ENCODE measurements around the gene DRAM2. TPM values are rescaled to one million over a fixed set of nuclear protein-coding genes. Genes with fewer than 3 reads are reported as not detected.

Gene DRAM2
- total and polyA plus RNA-seq, 3 donors from 2014 or later = 34.8 to 51.0 (median 47.1) TPM

DNA sequence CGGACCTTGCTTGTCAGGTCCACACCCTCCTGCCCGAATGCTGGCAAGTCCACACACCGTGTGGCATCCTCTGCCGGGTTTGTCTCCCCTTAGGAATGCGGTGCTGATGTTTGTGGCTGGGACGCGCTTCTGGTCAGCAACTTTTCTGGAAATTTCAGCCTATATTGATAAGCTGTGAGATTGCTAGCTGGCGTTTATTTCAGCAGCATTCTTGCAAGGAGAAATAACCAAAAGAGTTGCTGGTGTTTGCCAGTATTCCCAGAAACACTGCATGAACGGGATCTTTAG is 731 bp upstream of the DRAM2 start:
- H3K27ac ChIP-seq = peak overlapping the region; percentile 93 to 95
- no peaks in the 10 kb centered on the region for H3K36me3 ChIP-seq (ENCODE audit: low read depth, missing control alignments)
- DNase-seq = no peak
- peaks cover 9% of the 10 kb centered on the region for H3K4me1 ChIP-seq
- H3K9me3 ChIP-seq = no peaks in the 10 kb centered on the region
- intact Hi-C loops (cut with DNase I; ENCODE audit: low total_unique reads) = no loop called here
- WGBS, 2 donors = 1% methylated on average over 4 to 9 of the region's 9 CpGs
- no peak for TF ChIP-seq POLR2A (IDR thresholded peaks at IDR 0.05)
- TF ChIP-seq, protein P1, sequence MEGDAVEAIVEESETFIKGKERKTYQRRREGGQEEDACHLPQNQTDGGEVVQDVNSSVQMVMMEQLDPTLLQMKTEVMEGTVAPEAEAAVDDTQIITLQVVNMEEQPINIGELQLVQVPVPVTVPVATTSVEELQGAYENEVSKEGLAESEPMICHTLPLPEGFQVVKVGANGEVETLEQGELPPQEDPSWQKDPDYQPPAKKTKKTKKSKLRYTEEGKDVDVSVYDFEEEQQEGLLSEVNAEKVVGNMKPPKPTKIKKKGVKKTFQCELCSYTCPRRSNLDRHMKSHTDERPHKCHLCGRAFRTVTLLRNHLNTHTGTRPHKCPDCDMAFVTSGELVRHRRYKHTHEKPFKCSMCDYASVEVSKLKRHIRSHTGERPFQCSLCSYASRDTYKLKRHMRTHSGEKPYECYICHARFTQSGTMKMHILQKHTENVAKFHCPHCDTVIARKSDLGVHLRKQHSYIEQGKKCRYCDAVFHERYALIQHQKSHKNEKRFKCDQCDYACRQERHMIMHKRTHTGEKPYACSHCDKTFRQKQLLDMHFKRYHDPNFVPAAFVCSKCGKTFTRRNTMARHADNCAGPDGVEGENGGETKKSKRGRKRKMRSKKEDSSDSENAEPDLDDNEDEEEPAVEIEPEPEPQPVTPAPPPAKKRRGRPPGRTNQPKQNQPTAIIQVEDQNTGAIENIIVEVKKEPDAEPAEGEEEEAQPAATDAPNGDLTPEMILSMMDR (IDR thresholded peaks at IDR 0.05) = no peak
- no peaks in the 10 kb centered on the region for H3K27me3 ChIP-seq
- H3K4me3 ChIP-seq = peak overlapping the region; percentile 96 to 97

DNA sequence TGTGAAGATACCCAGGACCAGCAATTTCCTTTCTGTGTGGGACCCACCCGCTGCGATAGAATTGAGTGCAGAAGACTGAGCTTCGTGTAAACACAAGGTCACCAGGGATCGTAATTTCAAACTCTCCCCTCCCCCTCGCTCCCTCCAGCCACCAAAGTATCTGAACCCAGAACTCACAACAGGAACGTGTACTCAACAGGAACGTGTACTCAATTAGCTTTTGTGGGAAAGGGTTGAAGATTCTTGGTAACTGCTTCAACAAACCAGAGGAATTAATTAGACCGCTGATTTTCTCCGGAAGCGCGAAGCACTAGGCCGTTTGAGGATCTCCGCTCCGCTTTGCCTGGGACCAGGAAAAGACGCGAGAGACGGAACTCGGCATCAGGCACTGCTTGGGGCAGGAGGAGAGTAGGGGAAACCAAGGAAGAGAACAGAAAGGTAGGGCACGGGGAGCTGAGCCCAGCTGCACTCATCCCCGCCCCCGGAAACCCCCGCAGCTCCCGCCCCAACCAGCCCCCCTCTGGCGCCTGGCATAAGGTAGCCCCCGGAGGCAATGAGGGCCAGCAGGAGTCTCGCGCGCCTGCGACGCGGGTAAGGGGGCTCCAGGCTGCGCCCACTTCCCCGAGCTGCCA is 453 bp downstream of the DRAM2 start:
- TF ChIP-seq, protein P1 (IDR thresholded peaks at IDR 0.05) = no peak
- TF ChIP-seq POLR2A (IDR thresholded peaks at IDR 0.05) = no peak
- WGBS, 2 donors = 0% methylated on average over 21 to 33 of the region's 33 CpGs
- Histone ChIP-seq H3K4me3 (peak overlapping the region; percentile 96 to 97), H3K9me3 (no peaks in the 10 kb centered on the region), H3K36me3 (ENCODE audit: low read depth, missing control alignments) (no peaks in the 10 kb centered on the region), H3K4me1 (peaks cover 9% of the 10 kb centered on the region), H3K27me3 (no peaks in the 10 kb centered on the region), H3K27ac (peak overlapping the region; percentile 93 to 95)
- peak; percentile 74 for DNase-seq
- intact Hi-C loops (cut with DNase I; ENCODE audit: low total_unique reads) = no loop called here

DNA sequence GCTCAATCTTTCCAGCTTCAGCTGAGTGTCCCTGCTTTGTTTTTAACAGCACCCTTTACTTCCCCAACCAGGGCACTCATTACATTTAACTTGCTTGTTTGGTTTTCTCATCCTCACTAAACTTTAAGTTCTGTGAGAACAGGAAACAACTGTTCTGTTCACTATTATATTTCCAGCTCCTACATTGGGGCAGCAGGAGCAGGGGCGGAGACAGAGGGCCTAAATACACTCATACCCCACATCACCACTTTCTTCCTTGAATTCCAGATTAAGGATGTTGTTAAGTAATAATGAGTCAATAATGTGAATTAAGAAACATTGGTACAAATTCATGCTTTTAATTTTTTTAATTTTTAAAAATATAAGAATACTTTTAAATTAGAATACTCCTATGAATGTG is 6.0 kb downstream of the DRAM2 start:
- no peak for TF ChIP-seq POLR2A (IDR thresholded peaks at IDR 0.05)
- TF ChIP-seq, protein P1 (IDR thresholded peaks at IDR 0.05) = no peak
- no peaks in the 10 kb centered on the region for H3K36me3 ChIP-seq (ENCODE audit: low read depth, missing control alignments)
- 95 to 100% methylated on average over 1 of the region's 1 CpG for WGBS, 2 donors
- no peaks in the 10 kb centered on the region for H3K9me3 ChIP-seq
- intact Hi-C loops (cut with DNase I; ENCODE audit: low total_unique reads) = no loop called here
- no peak for DNase-seq
- H3K4me1 ChIP-seq = no peaks in the 10 kb centered on the region
- no peak overlapping the region for H3K4me3 ChIP-seq
- no peak overlapping the region for H3K27ac ChIP-seq
- H3K27me3 ChIP-seq = no peaks in the 10 kb centered on the region

DNA sequence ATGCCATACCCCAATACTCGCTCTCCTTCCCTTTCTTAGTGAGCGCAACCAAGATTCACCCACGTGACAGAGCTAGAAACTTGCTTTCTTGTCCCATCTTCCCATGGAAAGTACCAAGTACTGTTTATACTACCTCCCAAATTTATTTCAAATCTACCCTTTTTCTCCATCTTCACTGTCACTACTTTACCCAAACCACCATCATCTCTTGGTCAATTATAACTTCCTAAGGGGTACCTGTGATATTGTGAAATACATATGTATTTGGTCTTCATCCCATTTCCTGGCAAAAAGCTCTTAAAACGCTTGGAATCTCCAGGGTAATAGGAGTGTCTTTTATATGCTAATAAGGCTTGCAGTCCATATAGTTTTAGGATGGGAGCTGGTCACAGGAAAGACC is 8.2 kb downstream of the DRAM2 start:
- 89% methylated on average over 4 of the region's 4 CpGs for WGBS, 2 donors
- intact Hi-C loops (cut with DNase I; ENCODE audit: low total_unique reads) = no loop called here
- Histone ChIP-seq H3K4me1 (no peaks in the 10 kb centered on the region), H3K4me3 (no peak overlapping the region), H3K27ac (no peak overlapping the region), H3K36me3 (ENCODE audit: low read depth, missing control alignments) (no peaks in the 10 kb centered on the region), H3K9me3 (no peaks in the 10 kb centered on the region), H3K27me3 (no peaks in the 10 kb centered on the region)
- TF ChIP-seq, protein P1 (IDR thresholded peaks at IDR 0.05) = no peak
- TF ChIP-seq POLR2A (IDR thresholded peaks at IDR 0.05) = no peak
- DNase-seq = no peak

DNA sequence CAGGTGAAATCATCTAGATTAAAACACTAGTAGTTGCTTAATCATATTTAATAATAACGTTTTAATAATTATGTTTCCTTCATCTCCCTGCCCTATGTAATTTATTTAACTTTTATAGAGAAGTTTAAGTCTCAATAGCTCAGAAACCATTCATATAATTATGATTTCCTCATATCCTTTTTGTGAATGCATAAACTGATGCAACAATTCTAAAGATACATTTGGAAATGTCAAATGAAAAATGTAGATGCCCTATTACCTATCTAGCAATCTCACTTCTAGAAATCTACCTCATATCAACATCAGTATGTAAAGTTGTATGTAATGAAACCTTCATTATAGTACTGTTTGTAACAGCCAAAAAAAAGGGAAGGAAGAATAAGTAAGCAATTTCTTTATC is 10.5 kb downstream of the DRAM2 start:
- no peaks in the 10 kb centered on the region for H3K36me3 ChIP-seq (ENCODE audit: low read depth, missing control alignments)
- H3K9me3 ChIP-seq = no peaks in the 10 kb centered on the region
- no peak overlapping the region for H3K4me3 ChIP-seq
- no peaks in the 10 kb centered on the region for H3K4me1 ChIP-seq
- no peaks in the 10 kb centered on the region for H3K27me3 ChIP-seq
- WGBS, 2 donors = 67 to 73% methylated on average over 1 of the region's 1 CpG
- intact Hi-C loops (cut with DNase I; ENCODE audit: low total_unique reads) = no loop called here
- TF ChIP-seq POLR2A (IDR thresholded peaks at IDR 0.05) = no peak
- TF ChIP-seq, protein P1 (IDR thresholded peaks at IDR 0.05) = no peak
- DNase-seq = no peak
- H3K27ac ChIP-seq = no peak overlapping the region
